ENCODE data around the gene H6PD.
A peak's percentile ranks its signal among the peaks of the same experiment; 100 is the strongest.

The H6PD gene

GRCh38 chr1:9260059-9260766 is 25.6 kb downstream of the H6PD start:
- DNase-seq, result no peak

- DNase-seq, result no peak
These were observed 26.9 kb downstream of the H6PD start for GRCh38 chr1:9261496-9261895.

- no peak for DNase-seq
These were observed 27.8 kb downstream of the H6PD start for GRCh38 chr1:9262096-9262986.

GRCh38 chr1:9263276-9263855 is 28.8 kb downstream of the H6PD start:
- DNase-seq, result no peak

- DNase-seq, result no peak
These were observed 29.7 kb downstream of the H6PD start for GRCh38 chr1:9263984-9264872.

GRCh38 chr1:9265037-9265436 is 30.5 kb downstream of the H6PD start:
- no peak for DNase-seq

GRCh38 chr1:9265968-9266367 is 31.4 kb downstream of the H6PD start:
- DNase-seq, result no peak

- no peak for DNase-seq
These were observed 32.7 kb downstream of the H6PD start for GRCh38 chr1:9267352-9267686.

- DNase-seq, result no peak
These were observed 33.4 kb downstream of the H6PD start for GRCh38 chr1:9267827-9268581.

- DNase-seq, result no peak
These were observed 34.5 kb downstream of the H6PD start for GRCh38 chr1:9269078-9269501.

- DNase-seq, result no peak
These were observed 35.1 kb downstream of the H6PD start for GRCh38 chr1:9269721-9270120.

GRCh38 chr1:9270290-9270883 is 35.8 kb downstream of the H6PD start:
- no peak for DNase-seq

GRCh38 chr1:9271283-9271682 is 36.7 kb downstream of the H6PD start:
- no peak for DNase-seq

- no peak for DNase-seq
These were observed 37.5 kb downstream of the H6PD start for GRCh38 chr1:9271861-9272595.

- no peak for DNase-seq
These were observed 38.6 kb downstream of the H6PD start for GRCh38 chr1:9273177-9273576.

GRCh38 chr1:9275161-9275560 is 40.6 kb downstream of the H6PD start:
- DNase-seq, result no peak

GRCh38 chr1:9275567-9276034 is 41.0 kb downstream of the H6PD start:
- DNase-seq, result peak; percentile 71

GRCh38 chr1:9278116-9278515 is 43.5 kb downstream of the H6PD start:
- DNase-seq, result no peak

- DNase-seq, result no peak
These were observed 44.1 kb downstream of the H6PD start for GRCh38 chr1:9278585-9279153.

GRCh38 chr1:9279172-9279840 is 44.7 kb downstream of the H6PD start:
- DNase-seq, result no peak
